Loucy (cell line): ENCODE results near the gene GTPBP1.

Experiments
- H2AFZ ChIP-seq: fragments of 200-600 bp; sonication (generic); 2 replicates; pipeline ENCODE4 v1.6.0; 2016; ENCODE audit warnings: antibody characterized with exemption, mild to moderate bottlenecking, low read length, moderate library complexity
- H3F3A ChIP-seq: fragments of 200-600 bp; 2 replicates; pipeline ENCODE4 v1.6.0; 2016; ENCODE audit warnings: antibody characterized with exemption, low read depth, mild to moderate bottlenecking
- H3K27me3 ChIP-seq: fragments of 200-600 bp; sonication (generic); 2 replicates; pipeline ENCODE4 v1.6.1; 2014; ENCODE audit warnings: low read length, mild to moderate bottlenecking; ENCODE audit not compliant: insufficient read depth, poor library complexity, severe bottlenecking
- H3K36me3 ChIP-seq: fragments of 200-600 bp; sonication (generic); 2 replicates; pipeline ENCODE4 v1.6.1; 2016; ENCODE audit warnings: low read length; ENCODE audit not compliant: insufficient read depth
- H3K4me1 ChIP-seq: fragments of 200-600 bp; sonication (generic); 2 replicates; pipeline ENCODE4 v1.5.1; 2014; ENCODE audit warnings: low read length, mild to moderate bottlenecking; ENCODE audit not compliant: insufficient read depth, poor library complexity, severe bottlenecking
- H3K4me2 ChIP-seq: fragments of 200-600 bp; sonication (generic); 2 replicates; pipeline ENCODE4 v1.6.0; 2014; ENCODE audit warnings: antibody characterized with exemption, low read length, low read depth, mild to moderate bottlenecking; ENCODE audit not compliant: poor library complexity, severe bottlenecking
- H3K4me3 ChIP-seq: fragments of 200-600 bp; sonication (generic); 2 replicates; pipeline ENCODE4 v1.5.1; 2014; ENCODE audit warnings: low read length, mild to moderate bottlenecking, mixed read lengths; ENCODE audit not compliant: poor library complexity, severe bottlenecking
- H3K79me2 ChIP-seq: fragments of 200-600 bp; sonication (generic); 2 replicates; pipeline ENCODE4 v1.6.1; 2014; ENCODE audit warnings: low read length; ENCODE audit not compliant: insufficient read depth
- H3K9ac ChIP-seq: fragments of 200-600 bp; sonication (generic); 2 replicates; pipeline ENCODE4 v1.6.0; 2014; ENCODE audit warnings: mild to moderate bottlenecking, low read depth, low read length, moderate library complexity; ENCODE audit not compliant: poor library complexity, severe bottlenecking
- H3K9me2 ChIP-seq: fragments of 200-600 bp; sonication (generic); replicated peaks from 2 replicates; pipeline ENCODE4 v1.6.1; 2016; ENCODE audit warnings: low read depth, low read length, mixed read lengths
- H3K9me3 ChIP-seq: fragments of 200-600 bp; sonication (generic); 2 replicates; pipeline ENCODE4 v1.6.1; 2014; ENCODE audit warnings: mild to moderate bottlenecking, antibody characterized with exemption, low read length, low read depth; ENCODE audit not compliant: insufficient read depth
- H4K20me1 ChIP-seq: fragments of 200-600 bp; sonication (generic); 2 replicates; pipeline ENCODE4 v1.6.0; 2014; ENCODE audit warnings: antibody characterized with exemption, low read length, mild to moderate bottlenecking; ENCODE audit not compliant: insufficient read depth, poor library complexity, severe bottlenecking
- EZH2phosphoT487 ChIP-seq: fragments of 200-600 bp; IDR thresholded peaks from 2 replicates; pipeline ENCODE4 v1.6.1; 2018; ENCODE audit warnings: antibody characterized with exemption, mild to moderate bottlenecking, moderate library complexity, borderline replicate concordance
- TF ChIP-seq, protein P1 (sequence below): fragments of 200-600 bp; sonication (generic); conservative IDR thresholded peaks from 2 replicates; pipeline ENCODE4 v1.5.1; 2014; ENCODE audit warnings: mild to moderate bottlenecking, antibody characterized with exemption, low read length

Gene GTPBP1

GRCh38 chr22:38718414-38718813, 12.7 kb downstream of the GTPBP1 start:
- Histone ChIP-seq H3K36me3 (peaks cover 69% of the 10 kb centered on the region; the same call in 1 of the 2 replicates), H3F3A (no peaks in the 10 kb centered on the region), H3K9ac (no peak overlapping the region), H3K4me1 (peaks cover 16% of the 10 kb centered on the region), H3K27me3 (no peaks in the 10 kb centered on the region), H3K9me3 (no peaks in the 10 kb centered on the region), H2AFZ (no peak overlapping the region), H3K79me2 (peaks cover 31% of the 10 kb centered on the region), H4K20me1 (peaks cover 22% of the 10 kb centered on the region), H3K4me3 (no peak overlapping the region), H3K9me2 (no peaks in the 10 kb centered on the region), H3K4me2 (no peak overlapping the region)
- no peak for TF ChIP-seq EZH2phosphoT487
- TF ChIP-seq, protein P1, sequence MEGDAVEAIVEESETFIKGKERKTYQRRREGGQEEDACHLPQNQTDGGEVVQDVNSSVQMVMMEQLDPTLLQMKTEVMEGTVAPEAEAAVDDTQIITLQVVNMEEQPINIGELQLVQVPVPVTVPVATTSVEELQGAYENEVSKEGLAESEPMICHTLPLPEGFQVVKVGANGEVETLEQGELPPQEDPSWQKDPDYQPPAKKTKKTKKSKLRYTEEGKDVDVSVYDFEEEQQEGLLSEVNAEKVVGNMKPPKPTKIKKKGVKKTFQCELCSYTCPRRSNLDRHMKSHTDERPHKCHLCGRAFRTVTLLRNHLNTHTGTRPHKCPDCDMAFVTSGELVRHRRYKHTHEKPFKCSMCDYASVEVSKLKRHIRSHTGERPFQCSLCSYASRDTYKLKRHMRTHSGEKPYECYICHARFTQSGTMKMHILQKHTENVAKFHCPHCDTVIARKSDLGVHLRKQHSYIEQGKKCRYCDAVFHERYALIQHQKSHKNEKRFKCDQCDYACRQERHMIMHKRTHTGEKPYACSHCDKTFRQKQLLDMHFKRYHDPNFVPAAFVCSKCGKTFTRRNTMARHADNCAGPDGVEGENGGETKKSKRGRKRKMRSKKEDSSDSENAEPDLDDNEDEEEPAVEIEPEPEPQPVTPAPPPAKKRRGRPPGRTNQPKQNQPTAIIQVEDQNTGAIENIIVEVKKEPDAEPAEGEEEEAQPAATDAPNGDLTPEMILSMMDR, result no peak

GRCh38 chr22:38719196-38719595, 13.5 kb downstream of the GTPBP1 start:
- no peaks in the 10 kb centered on the region for H3F3A ChIP-seq
- H2AFZ ChIP-seq, result no peak overlapping the region
- H3K9me3 ChIP-seq, result no peaks in the 10 kb centered on the region
- peaks cover 19% of the 10 kb centered on the region for H4K20me1 ChIP-seq
- no peak overlapping the region for H3K4me3 ChIP-seq
- no peaks in the 10 kb centered on the region for H3K9me2 ChIP-seq
- H3K36me3 ChIP-seq, result peaks cover 77% of the 10 kb centered on the region; the same call in 1 of the 2 replicates
- no peak overlapping the region for H3K9ac ChIP-seq
- H3K4me1 ChIP-seq, result peaks cover 10% of the 10 kb centered on the region
- peaks cover 23% of the 10 kb centered on the region for H3K79me2 ChIP-seq
- TF ChIP-seq, protein P1, result no peak
- no peak for TF ChIP-seq EZH2phosphoT487
- H3K27me3 ChIP-seq, result no peaks in the 10 kb centered on the region
- no peak overlapping the region for H3K4me2 ChIP-seq

GRCh38 chr22:38720350-38720749, 14.6 kb downstream of the GTPBP1 start:
- no peaks in the 10 kb centered on the region for H3K9me2 ChIP-seq
- H3K36me3 ChIP-seq, result peaks cover 88% of the 10 kb centered on the region; the same call in 1 of the 2 replicates
- no peak overlapping the region for H3K4me3 ChIP-seq
- peaks cover 9% of the 10 kb centered on the region for H4K20me1 ChIP-seq
- no peaks in the 10 kb centered on the region for H3K27me3 ChIP-seq
- H2AFZ ChIP-seq, result no peak overlapping the region
- H3F3A ChIP-seq, result no peaks in the 10 kb centered on the region
- no peak overlapping the region for H3K9ac ChIP-seq
- H3K79me2 ChIP-seq, result peaks cover 11% of the 10 kb centered on the region
- H3K4me1 ChIP-seq, result peaks cover under 1% of the 10 kb centered on the region
- H3K9me3 ChIP-seq, result no peaks in the 10 kb centered on the region
- TF ChIP-seq EZH2phosphoT487, result no peak
- TF ChIP-seq, protein P1, result no peak
- no peak overlapping the region for H3K4me2 ChIP-seq
